OCI-M1 (cell line): ENCODE results near the gene PRM3.

Source experiments
- DNase-seq: peaks from one replicate; lab custom pipeline; 2025; lab: John Stamatoyannopoulos, UW

The PRM3 gene

DNA sequence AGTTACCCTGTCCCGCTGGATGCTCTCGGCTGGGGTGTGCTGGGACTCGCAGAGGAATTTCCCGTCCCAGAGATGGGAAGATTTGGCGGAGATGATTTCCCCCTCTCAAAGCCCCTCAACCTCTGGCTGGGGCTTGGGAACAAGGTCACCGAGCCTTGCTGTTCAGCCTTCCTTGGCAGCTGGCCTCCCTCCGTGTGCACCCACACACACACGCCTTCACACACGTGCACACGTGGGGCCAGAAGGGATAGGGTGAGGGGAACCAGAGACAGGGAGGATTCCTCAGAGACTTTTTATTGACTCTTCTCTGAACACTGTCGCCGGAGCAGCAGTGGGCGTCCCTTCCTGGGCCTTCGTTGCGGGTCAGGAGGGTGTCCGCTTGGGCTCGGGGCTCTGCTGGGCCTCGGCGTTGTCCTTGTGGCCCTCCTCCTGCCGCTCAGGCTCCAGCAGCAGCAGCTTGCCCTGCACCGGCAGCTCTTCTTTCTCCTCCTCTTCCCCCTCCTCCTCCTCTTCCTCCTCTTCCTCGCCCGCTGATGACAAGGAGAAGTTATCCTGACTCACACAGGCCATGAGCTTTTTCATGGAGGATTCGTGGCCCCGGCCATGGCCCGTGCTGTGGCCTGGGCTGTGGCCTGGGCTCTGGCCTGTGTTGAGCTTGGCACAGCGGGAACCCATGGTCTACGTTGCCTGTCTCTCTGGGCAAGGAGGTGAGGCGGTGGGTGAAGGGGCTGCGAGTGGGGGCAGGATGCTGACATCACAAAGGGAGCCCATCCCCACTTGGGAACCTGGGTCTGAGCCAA, at the start of gene PRM3:
Gene PRM3, minus strand, starts transcription at position 709 of the 800 bp plus-strand sequence. Its CDS starts 34 bp downstream, at position 675.
- no peak for DNase-seq

DNA sequence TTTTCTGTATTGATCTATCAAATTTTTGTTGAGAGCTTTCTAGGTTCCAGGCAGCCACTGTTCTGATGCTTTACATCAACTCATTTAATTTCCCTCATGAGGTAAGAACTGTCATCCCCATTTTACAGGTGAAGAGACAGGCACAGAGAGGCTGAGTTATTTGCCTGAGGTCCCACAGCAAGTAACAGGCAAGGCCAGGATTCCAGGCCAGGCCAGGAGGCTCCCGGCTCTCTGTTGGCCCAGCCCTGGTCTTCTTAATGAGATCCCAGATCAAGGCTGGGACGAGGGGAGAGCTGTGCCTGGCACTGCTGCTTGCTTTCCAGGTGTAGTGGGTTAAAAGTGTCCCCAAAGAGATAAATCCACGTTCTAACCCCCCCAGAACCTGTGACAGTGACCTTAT, 49.4 kb upstream of the PRM3 start:
- no peak for DNase-seq

- no peak for DNase-seq
These were observed 48.2 kb upstream of the PRM3 start for GRCh38 chr16:11321662-11322061.

- DNase-seq, result no peak
These were observed 46.7 kb upstream of the PRM3 start for GRCh38 chr16:11320170-11320569.

DNA sequence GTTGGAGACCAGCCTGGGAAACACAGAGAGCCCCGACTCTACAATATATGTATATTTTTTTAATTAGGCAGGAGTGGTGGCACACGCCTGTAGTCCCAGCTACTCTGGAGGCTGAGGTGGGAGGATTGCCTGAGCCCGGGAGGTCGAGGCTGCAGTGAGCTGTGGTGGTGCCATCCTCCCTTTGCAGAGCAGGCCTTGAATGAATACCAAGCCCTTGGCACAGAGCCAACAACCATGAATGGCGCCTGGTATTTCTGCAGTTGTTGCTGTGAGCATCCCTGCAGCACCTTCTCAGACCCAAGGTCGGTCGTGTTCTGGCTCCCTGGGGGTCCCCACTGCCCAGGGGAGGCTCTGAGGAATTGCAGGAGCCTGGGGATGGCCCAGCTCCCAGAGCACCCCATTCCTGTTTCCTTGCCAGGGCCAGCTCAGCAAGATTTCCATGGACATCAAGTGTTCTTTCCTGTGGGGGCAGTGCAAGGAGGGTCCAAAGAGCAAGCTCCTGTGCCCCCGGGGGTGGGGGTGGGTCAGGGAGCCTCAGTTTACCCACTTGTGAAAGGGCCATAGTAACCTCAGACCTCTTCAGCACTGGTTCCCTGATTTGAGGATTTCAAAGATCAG, 46.2 kb upstream of the PRM3 start:
- no peak for DNase-seq

- no peak for DNase-seq
These were observed 45.4 kb upstream of the PRM3 start for GRCh38 chr16:11318817-11319216.

DNA sequence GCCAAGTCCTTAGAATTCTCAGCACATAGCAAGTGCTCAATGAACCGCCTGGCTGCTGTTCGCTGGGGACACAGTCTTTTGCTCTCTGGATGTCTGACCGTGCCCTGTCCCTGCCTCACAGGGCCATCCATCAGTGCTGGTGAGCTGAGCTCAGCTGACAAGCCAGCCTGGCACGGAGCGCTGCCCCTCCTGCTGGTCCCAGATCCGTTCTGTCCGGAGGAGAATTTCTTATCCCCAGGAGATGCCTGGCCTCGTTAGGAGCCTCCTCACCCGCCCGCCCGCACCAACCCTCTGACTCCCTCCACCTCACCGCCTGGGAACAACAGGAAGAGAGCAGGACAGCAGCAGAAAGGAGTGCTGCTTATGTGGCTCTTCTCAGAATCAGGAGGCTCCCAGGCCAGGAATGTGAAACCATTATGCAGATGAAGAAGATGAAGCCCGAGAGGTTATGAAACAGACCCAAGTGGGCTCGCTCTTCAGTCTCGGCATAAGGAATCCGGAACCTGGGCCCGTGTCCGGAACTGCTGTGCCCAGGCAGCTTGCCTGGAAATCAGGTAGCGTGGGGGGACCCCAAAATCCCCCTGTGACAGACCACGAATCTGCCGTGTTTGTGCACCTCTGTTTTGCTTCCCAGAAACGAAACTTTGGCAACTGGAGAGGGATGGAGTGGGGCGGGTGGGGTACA, 43.0 kb upstream of the PRM3 start:
- no peak for DNase-seq

DNA sequence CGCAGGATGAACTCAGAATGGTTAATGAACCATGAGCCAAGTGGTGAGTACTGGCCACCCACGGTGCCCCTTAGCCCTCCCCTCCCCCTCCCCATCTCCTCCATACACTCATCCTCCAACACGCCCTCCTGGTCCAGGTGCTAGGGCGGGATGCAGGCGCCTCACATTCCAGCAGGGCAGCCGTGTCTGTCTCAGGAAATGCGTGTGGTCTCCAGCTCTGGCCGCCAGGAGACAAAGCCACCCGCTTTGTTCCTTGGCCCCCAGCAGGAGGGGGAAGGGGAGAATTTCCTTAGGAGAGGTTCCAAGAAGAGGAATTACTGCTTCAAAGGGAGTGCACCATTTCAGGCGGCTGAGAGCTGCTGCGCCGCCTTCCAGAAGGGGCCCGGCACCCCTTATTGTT, 42.1 kb upstream of the PRM3 start:
- no peak for DNase-seq

DNA sequence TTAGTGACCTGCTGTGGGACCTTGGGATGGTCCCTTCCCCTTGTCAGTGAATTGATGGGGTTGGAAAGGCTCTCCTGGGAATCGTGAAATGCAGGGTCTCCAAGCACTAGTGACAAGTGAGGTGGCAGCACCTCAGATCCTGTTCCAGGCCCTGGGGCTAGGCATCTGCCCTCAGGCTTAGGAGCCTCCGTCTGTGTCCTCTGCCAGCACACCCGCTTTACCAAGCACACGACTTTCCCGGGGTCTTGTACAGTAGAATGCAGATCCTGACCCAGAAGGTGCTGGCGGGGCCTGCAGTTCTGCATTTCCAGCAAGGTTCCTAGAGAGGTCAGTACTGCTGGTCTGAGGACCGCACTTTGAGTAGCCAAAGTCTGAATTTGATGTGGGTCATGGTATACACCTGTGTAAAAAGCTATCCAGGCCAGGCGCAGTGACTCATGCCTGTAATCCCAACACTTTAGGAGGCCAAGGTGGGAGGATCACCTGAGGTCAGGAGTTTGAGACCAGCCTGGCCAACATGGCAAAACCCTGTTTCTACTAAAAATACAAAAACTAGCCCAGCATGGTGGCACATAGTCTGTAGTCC, 41.0 kb upstream of the PRM3 start:
- DNase-seq, result no peak

DNA sequence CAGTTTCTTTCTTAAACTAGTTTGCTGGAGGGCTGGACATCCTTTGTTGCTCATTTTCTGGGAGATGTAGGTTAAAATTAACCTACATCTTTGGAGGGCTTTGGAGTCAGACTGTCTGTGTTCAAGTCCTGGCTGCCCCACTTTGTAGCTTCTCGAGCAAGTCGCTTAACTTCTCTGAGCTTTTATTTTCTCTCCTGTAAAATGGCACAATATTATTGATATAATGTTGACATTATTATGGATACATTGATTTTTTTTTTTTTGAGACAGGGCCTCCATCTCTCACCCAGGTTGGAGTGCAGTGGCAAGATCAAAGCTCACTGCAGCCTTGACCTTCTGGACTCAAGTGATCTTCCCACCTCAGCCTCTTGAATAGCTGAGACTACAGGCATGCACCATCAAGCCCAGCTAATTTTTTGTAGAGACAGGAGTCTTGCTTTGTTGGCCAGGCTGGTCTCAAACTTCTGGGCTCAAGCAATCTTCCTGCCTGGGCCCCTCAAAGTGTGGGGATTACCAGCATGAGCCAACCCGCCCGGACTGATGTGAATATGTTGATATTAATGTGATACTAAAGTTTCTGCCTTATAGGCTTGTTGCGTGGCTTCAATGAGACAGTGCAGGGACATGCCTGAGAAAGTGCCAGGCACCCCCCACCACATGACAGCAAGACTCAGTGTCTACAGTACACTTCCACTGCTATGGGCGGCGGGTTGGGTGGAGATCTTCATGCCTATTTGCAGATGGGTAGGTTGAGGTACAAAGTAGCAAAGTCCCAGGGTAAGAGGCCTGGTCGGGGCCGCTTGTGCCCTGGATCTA, 40.3 kb upstream of the PRM3 start:
- no peak for DNase-seq

DNA sequence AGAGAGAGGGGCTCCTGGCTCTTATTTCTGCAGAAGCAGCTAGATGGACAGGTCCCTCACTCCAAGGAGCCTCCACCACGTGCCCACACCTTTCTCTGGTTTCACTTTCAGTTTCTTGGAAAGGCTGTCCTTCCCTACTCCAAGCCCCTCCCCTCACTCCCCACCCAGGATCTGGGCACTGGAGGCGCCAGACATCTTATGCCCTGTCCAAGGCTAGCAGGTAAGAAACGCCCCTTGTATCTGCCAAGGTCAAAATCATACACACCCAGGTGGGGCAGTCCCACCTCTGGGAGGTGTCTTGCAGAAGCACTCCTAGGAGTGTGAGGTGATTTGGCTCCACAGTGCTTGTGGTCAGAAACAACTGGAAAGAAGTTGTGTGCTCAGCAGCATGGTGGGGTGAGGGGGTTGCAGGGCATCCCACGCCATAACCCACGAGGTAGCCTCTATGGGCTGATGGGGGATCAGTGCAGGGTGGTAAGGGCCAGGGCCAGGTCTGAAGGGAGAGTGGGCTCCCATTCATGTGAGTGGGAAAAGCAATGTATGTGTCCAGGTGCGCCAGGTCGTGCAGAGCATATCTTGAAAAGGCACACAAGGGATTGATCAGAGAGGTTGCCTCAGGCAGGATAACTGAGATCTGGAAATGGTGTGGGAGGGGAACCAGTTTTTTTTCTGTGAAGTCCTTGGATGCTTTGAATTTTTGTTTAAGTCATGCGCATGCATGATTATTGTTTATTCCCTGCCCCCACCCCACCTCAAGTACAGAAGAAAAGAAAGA, 39.5 kb upstream of the PRM3 start:
- peak; percentile 93 for DNase-seq

GRCh38 chr16:11310997-11311561, 37.6 kb upstream of the PRM3 start:
- DNase-seq, result peak; percentile 84

- no peak for DNase-seq
These were observed 37.2 kb upstream of the PRM3 start for GRCh38 chr16:11310634-11310977.

DNA sequence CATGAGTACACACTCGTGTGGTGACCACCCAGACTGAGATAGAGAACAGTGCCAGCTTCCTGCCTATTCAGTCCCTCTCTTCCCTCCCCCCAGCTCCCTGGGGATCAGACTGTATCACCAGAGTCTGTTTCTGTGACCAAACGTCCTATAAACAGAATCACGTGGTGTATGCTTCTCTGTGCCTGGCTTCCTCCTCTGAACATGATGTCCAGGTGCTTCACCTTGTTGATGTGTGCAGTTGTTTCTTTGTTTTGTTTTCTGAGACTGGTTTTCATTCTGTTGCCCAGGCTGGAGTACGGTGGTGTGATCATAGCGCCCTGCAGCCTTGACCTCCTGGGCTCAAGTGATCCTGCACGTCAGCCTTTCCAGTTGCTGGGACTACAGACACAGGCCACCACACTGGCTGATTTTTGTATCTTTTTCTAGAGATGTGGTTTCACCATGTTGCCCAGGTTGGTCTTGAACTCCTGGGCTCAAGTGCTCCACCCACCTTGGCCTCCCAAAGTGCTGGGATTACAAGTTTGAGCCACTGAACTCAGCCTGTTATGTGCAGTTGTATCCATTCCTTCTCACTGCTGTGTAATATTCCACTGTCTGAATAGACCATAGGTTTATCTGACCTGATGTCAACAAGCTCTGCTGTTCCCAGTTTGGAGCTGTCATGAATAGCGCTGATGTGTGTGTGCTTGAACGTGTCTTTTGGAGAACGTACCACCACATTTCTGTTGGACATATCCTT, 36.6 kb upstream of the PRM3 start:
- peak; percentile 12 for DNase-seq

GRCh38 chr16:11308493-11309283, 35.3 kb upstream of the PRM3 start:
- DNase-seq, result no peak

DNA sequence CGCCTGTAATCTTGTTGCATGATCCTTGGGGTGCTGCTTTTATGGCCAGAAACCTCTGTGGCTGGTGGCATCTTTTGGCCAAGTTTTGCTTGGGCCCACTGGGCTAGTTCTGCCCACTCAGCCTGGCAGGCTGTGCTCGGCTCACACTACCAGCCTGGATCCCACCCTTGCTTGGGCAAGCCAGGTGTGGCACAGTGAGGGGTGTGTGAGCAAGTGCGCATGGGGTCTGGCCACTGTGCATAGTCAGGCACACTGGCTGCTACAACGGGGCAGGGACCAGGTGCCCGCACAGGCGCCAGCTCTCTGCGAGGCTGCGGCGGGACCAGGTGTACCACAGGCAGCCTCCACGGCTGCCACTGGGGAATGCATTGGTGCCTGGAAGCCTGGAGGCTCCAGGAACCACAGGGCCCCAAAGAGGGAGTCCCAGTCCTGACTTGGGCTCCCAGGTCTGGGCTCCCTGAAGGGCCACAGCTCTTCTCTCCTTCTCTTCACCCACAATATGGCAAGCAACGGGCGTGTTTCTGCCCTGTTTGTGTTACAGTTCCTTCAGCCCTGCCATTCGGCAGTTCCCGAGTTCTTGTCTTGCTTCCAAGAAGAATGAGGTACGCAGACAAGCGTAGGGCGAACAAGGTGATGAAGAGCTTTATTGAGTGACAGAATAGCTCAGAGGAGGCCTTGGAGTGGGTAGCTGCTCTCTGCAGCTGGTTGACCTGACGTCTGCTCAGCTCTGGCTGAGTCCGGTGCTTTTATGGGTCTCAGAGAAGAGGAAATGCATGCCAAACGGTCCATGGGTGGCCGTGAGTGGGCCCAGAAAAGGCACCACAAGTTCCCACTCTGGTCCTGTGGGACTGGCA, 34.4 kb upstream of the PRM3 start:
- no peak for DNase-seq

GRCh38 chr16:11306997-11307638, 33.7 kb upstream of the PRM3 start:
- peak; percentile 47 for DNase-seq

GRCh38 chr16:11306381-11306780, 33.0 kb upstream of the PRM3 start:
- DNase-seq, result no peak
